ENCODE results near the gene ERBB4. TPM values are rescaled to one million over a fixed set of nuclear protein-coding genes. Genes with fewer than 3 reads are reported as not detected.

ERBB4 gene
- total RNA-seq, 1 experiment from 2014 or later: 0.04 TPM

DNA sequence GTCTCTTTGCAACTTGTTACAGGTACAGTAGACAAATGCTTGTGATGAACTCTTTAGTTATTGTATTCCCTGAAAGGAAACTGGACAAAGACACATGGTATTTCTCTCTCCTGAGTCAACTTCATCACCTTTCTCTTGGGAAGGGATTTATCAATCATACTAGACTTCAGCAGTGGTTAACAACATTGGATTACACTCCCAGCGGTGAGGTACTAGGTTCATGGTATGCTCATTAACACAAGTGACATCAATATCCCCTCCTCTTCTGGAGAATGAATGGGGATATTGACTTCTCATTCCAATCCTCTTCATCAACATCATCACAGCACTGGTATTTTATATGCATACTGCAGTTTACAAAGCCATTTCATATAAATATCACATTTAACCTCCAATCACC lies 574.6 kb downstream of the ERBB4 start:
- Histone ChIP-seq H3K9me3 (ENCODE audit: control insufficient read depth, low read depth, low read length) (no peaks in the 10 kb centered on the region), H3K9ac (ENCODE audit: extremely low read depth, insufficient read length, low read length) (no peak overlapping the region), H3K23me2 (ENCODE audit: insufficient read length, low read depth, low read length, poor library complexity, severe bottlenecking) (no peaks in the 10 kb centered on the region), H4K91ac (ENCODE audit: insufficient read length, low read depth, low read length) (no peak overlapping the region), H3K27me3 (ENCODE audit: insufficient read depth, low read length) (no peaks in the 10 kb centered on the region), H4K5ac (ENCODE audit: insufficient read length, low read depth, low read length) (no peak overlapping the region), H3K4me1 (ENCODE audit: insufficient read depth, low read length) (no peaks in the 10 kb centered on the region), H2BK12ac (ENCODE audit: insufficient read length, low read depth, low read length) (no peak overlapping the region), H3K23ac (ENCODE audit: insufficient read length, low read depth, low read length) (no peak overlapping the region), H3K27ac (ENCODE audit: insufficient read length, low read depth, low read length) (no peak overlapping the region), H2BK120ac (ENCODE audit: low read depth, low read length, poor library complexity, severe bottlenecking) (no peak overlapping the region), H4K20me1 (ENCODE audit: control insufficient read depth, insufficient read depth, insufficient read length) (no peaks in the 10 kb centered on the region), H2AK5ac (ENCODE audit: insufficient read length, low read length) (no peak overlapping the region), H2BK20ac (ENCODE audit: low read depth, low read length, poor library complexity, severe bottlenecking) (no peak overlapping the region), H3T11ph (ENCODE audit: low read length) (no peak overlapping the region), H3K4me2 (ENCODE audit: insufficient read depth, insufficient read length, low read length) (no peak overlapping the region), H2BK15ac (ENCODE audit: low read depth, low read length) (no peak overlapping the region), H3K79me2 (ENCODE audit: insufficient read depth, low read length) (no peaks in the 10 kb centered on the region), H3K4ac (ENCODE audit: low read depth, low read length) (no peak overlapping the region), H3K18ac (ENCODE audit: insufficient read length, low read depth, low read length) (no peak overlapping the region), H3K56ac (ENCODE audit: insufficient read length, low read depth, low read length) (no peak overlapping the region), H2AFZ (ENCODE audit: low read length) (no peak overlapping the region), H3K79me1 (ENCODE audit: insufficient read depth, low read depth, low read length, poor library complexity, severe bottlenecking) (no peaks in the 10 kb centered on the region), H4K8ac (replicated peaks; ENCODE audit: insufficient read length, low read depth, low read length) (no peak overlapping the region), H2BK5ac (ENCODE audit: insufficient read length, low read length) (no peak overlapping the region), H3K14ac (ENCODE audit: insufficient read depth, low read length) (no peak overlapping the region)
- Mint-ChIP-seq H3K4me3 (no peak overlapping the region), H3K9me3 (no peaks in the 10 kb centered on the region), H3K27me3 (ENCODE audit: low read depth) (no peaks in the 10 kb centered on the region), H3K36me3 (ENCODE audit: insufficient read depth in 1 of 3, low read depth in 3 of 3) (no peaks in the 10 kb centered on the region), H3K4me1 (no peaks in the 10 kb centered on the region), H3K27ac (no peak overlapping the region)
- WGBS (ENCODE audit: extremely low coverage, insufficient read length, low lambda C conversion rate): no CpG with 5 or more reads among the region's 1 CpG
- DNase-seq: no peak
- TF ChIP-seq, protein P1, sequence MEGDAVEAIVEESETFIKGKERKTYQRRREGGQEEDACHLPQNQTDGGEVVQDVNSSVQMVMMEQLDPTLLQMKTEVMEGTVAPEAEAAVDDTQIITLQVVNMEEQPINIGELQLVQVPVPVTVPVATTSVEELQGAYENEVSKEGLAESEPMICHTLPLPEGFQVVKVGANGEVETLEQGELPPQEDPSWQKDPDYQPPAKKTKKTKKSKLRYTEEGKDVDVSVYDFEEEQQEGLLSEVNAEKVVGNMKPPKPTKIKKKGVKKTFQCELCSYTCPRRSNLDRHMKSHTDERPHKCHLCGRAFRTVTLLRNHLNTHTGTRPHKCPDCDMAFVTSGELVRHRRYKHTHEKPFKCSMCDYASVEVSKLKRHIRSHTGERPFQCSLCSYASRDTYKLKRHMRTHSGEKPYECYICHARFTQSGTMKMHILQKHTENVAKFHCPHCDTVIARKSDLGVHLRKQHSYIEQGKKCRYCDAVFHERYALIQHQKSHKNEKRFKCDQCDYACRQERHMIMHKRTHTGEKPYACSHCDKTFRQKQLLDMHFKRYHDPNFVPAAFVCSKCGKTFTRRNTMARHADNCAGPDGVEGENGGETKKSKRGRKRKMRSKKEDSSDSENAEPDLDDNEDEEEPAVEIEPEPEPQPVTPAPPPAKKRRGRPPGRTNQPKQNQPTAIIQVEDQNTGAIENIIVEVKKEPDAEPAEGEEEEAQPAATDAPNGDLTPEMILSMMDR (conservative IDR thresholded peaks at IDR 0.05): no peak

Measured in H9 (cell line).